ENCODE measurements around the gene CSNK2A3. TPM values are rescaled to one million over a fixed set of nuclear protein-coding genes. Genes with fewer than 3 reads are reported as not detected.

Gene CSNK2A3
- total and polyA plus RNA-seq, 2 experiments from 2014 or later: 0.91 to 4.1 TPM

GRCh38 chr11:11316651-11317230 lies 36.3 kb downstream of the CSNK2A3 start:
- Histone ChIP-seq H3K4me1 (ENCODE audit: insufficient read depth) (no peaks in the 10 kb centered on the region), H3K79me2 (replicated peaks; ENCODE audit: insufficient read depth) (no peaks in the 10 kb centered on the region), H3K27me3 (ENCODE audit: insufficient read depth) (no peaks in the 10 kb centered on the region), H3K9me2 (ENCODE audit: insufficient read depth) (no peaks in the 10 kb centered on the region), H3K4me2 (no peak overlapping the region), H3K4me3 (no peak overlapping the region), H3K36me3 (ENCODE audit: insufficient read depth) (no peaks in the 10 kb centered on the region), H4K20me1 (replicated peaks; ENCODE audit: insufficient read depth) (no peaks in the 10 kb centered on the region), H3F3A (replicated peaks; ENCODE audit: low read depth) (no peaks in the 10 kb centered on the region), H2AFZ (no peak overlapping the region), H3K27ac (ENCODE audit: low read depth) (no peak overlapping the region)
- no peaks in the 10 kb centered on the region for H3K9me3 Mint-ChIP-seq
- no peaks in the 10 kb centered on the region for H3K36me3 Mint-ChIP-seq (ENCODE audit: low read depth)
- H3K4me1 Mint-ChIP-seq: peaks cover 2% of the 10 kb centered on the region
- no peak overlapping the region for H3K4me3 Mint-ChIP-seq
- H3K27me3 Mint-ChIP-seq (ENCODE audit: insufficient read depth, low read depth, poor library complexity): peaks cover 3% of the 10 kb centered on the region
- ATAC-seq (no peak), DNase-seq (ENCODE audit: low spot score) (no peak)
- TF ChIP-seq CTCF (conservative IDR thresholded peaks at IDR 0.05; ENCODE audit: low read depth in 2 of 2): no peak
- TF ChIP-seq POLR2AphosphoS5 (IDR thresholded peaks at IDR 0.05; ENCODE audit: low read depth): no peak
- no peak for TF ChIP-seq JUNB (IDR thresholded peaks at IDR 0.05; ENCODE audit: unreplicated experiment)
- no peak for TF ChIP-seq ZNF462 (CRISPR knock-in tag; IDR thresholded peaks at IDR 0.05)
- TF ChIP-seq STAT1 (IDR thresholded peaks at IDR 0.05; ENCODE audit: unreplicated experiment): no peak
- no peak for TF ChIP-seq ZNF331 (CRISPR knock-in tag; IDR thresholded peaks at IDR 0.05; ENCODE audit: low read depth)
- TF ChIP-seq, protein P1, sequence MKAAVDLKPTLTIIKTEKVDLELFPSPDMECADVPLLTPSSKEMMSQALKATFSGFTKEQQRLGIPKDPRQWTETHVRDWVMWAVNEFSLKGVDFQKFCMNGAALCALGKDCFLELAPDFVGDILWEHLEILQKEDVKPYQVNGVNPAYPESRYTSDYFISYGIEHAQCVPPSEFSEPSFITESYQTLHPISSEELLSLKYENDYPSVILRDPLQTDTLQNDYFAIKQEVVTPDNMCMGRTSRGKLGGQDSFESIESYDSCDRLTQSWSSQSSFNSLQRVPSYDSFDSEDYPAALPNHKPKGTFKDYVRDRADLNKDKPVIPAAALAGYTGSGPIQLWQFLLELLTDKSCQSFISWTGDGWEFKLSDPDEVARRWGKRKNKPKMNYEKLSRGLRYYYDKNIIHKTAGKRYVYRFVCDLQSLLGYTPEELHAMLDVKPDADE (IDR thresholded peaks at IDR 0.05): no peak
- no peak for TF ChIP-seq REST (IDR thresholded peaks at IDR 0.05; ENCODE audit: unreplicated experiment)
- TF ChIP-seq ZNF114 (CRISPR knock-in tag; IDR thresholded peaks at IDR 0.05): no peak
- TF ChIP-seq EZH2 (IDR thresholded peaks at IDR 0.05; ENCODE audit: low read depth, unreplicated experiment): no peak
- no peak for TF ChIP-seq EZH2phosphoT487 (IDR thresholded peaks at IDR 0.05; ENCODE audit: unreplicated experiment)
- TF ChIP-seq CREB1 (CRISPR knock-in tag; IDR thresholded peaks at IDR 0.05; ENCODE audit: low read depth): no peak
- TF ChIP-seq NANOG (IDR thresholded peaks at IDR 0.05; ENCODE audit: borderline replicate concordance): no peak
- H3K27ac Mint-ChIP-seq: no peak overlapping the region

Measured in GM23338 (cell line).